ENCODE results near the gene SMYD3. TPM values are rescaled to one million over a fixed set of nuclear protein-coding genes. Genes with fewer than 3 reads are reported as not detected.

The SMYD3 gene
- total RNA-seq, 3 donors from 2014 or later = 16.8 to 28.8 (median 19.5) TPM

- intact Hi-C loops (cut with DNase I; ENCODE audit: low total_unique reads) = loop anchor here (1.0 kb wide), 1 partner anchor 26 kb away; no protein-coding TSS in a partner anchor
- H3K36me3 ChIP-seq = no peaks in the 10 kb centered on the region
- TF ChIP-seq POLR2AphosphoS5 (IDR thresholded peaks at IDR 0.05) = no peak
- TF ChIP-seq POLR2A (IDR thresholded peaks at IDR 0.05) = no peak
- no peak for TF ChIP-seq CTCF (IDR thresholded peaks at IDR 0.05)
- no peaks in the 10 kb centered on the region for H3K9me3 ChIP-seq
- H3K27ac ChIP-seq = no peak overlapping the region
- no peak overlapping the region for H3K4me3 ChIP-seq
- no peaks in the 10 kb centered on the region for H3K27me3 ChIP-seq
- no peaks in the 10 kb centered on the region for H3K4me1 ChIP-seq
- no peak for DNase-seq (ENCODE audit: low spot score in 2 of 2)
These were observed 580.2 kb downstream of the SMYD3 start for GRCh38 chr1:245926888-245927287.

GRCh38 chr1:245923215-245923614 lies 583.9 kb downstream of the SMYD3 start:
- no peak for DNase-seq (ENCODE audit: low spot score in 2 of 2)
- Histone ChIP-seq H3K9me3 (no peaks in the 10 kb centered on the region), H3K36me3 (no peaks in the 10 kb centered on the region), H3K4me3 (no peak overlapping the region), H3K27ac (no peak overlapping the region), H3K4me1 (no peaks in the 10 kb centered on the region), H3K27me3 (no peaks in the 10 kb centered on the region)
- intact Hi-C loops (cut with DNase I; ENCODE audit: low total_unique reads) = no loop called here
- TF ChIP-seq POLR2AphosphoS5 (IDR thresholded peaks at IDR 0.05) (no peak), POLR2A (IDR thresholded peaks at IDR 0.05) (no peak), CTCF (IDR thresholded peaks at IDR 0.05) (no peak)

GRCh38 chr1:245921417-245921816 lies 585.7 kb downstream of the SMYD3 start:
- no peaks in the 10 kb centered on the region for H3K4me1 ChIP-seq
- H3K27me3 ChIP-seq = no peaks in the 10 kb centered on the region
- H3K4me3 ChIP-seq = no peak overlapping the region
- intact Hi-C loops (cut with DNase I; ENCODE audit: low total_unique reads) = loop anchor here (1.0 kb wide), 1 partner anchor 12 kb away; no protein-coding TSS in a partner anchor
- no peak for DNase-seq (ENCODE audit: low spot score in 2 of 2)
- H3K9me3 ChIP-seq = no peaks in the 10 kb centered on the region
- no peak overlapping the region for H3K27ac ChIP-seq
- H3K36me3 ChIP-seq = no peaks in the 10 kb centered on the region
- TF ChIP-seq POLR2AphosphoS5 (IDR thresholded peaks at IDR 0.05) (no peak), POLR2A (IDR thresholded peaks at IDR 0.05) (no peak), CTCF (IDR thresholded peaks at IDR 0.05) (no peak)

GRCh38 chr1:245917403-245917802 lies 589.7 kb downstream of the SMYD3 start:
- H3K9me3 ChIP-seq = no peaks in the 10 kb centered on the region
- no peaks in the 10 kb centered on the region for H3K36me3 ChIP-seq
- H3K27me3 ChIP-seq = no peaks in the 10 kb centered on the region
- H3K27ac ChIP-seq = no peak overlapping the region
- intact Hi-C loops (cut with DNase I; ENCODE audit: low total_unique reads) = no loop called here
- DNase-seq (ENCODE audit: low spot score in 2 of 2) = no peak
- TF ChIP-seq POLR2A (IDR thresholded peaks at IDR 0.05) = no peak
- H3K4me1 ChIP-seq = no peaks in the 10 kb centered on the region
- no peak overlapping the region for H3K4me3 ChIP-seq

- intact Hi-C loops (cut with DNase I; ENCODE audit: low total_unique reads) = no loop called here
- no peak overlapping the region for H3K4me3 ChIP-seq
- no peaks in the 10 kb centered on the region for H3K36me3 ChIP-seq
- no peak for DNase-seq (ENCODE audit: low spot score in 2 of 2)
- H3K27me3 ChIP-seq = no peaks in the 10 kb centered on the region
- TF ChIP-seq POLR2A (IDR thresholded peaks at IDR 0.05) = no peak
- H3K9me3 ChIP-seq = no peaks in the 10 kb centered on the region
- no peaks in the 10 kb centered on the region for H3K4me1 ChIP-seq
- no peak overlapping the region for H3K27ac ChIP-seq
These were observed 591.2 kb downstream of the SMYD3 start for GRCh38 chr1:245915841-245916240.

GRCh38 chr1:245915406-245915805 lies 591.7 kb downstream of the SMYD3 start:
- DNase-seq (ENCODE audit: low spot score in 2 of 2) = no peak
- no peaks in the 10 kb centered on the region for H3K4me1 ChIP-seq
- no peaks in the 10 kb centered on the region for H3K9me3 ChIP-seq
- no peaks in the 10 kb centered on the region for H3K36me3 ChIP-seq
- H3K4me3 ChIP-seq = no peak overlapping the region
- intact Hi-C loops (cut with DNase I; ENCODE audit: low total_unique reads) = no loop called here
- TF ChIP-seq POLR2AphosphoS5 (IDR thresholded peaks at IDR 0.05) = no peak
- no peaks in the 10 kb centered on the region for H3K27me3 ChIP-seq
- H3K27ac ChIP-seq = no peak overlapping the region

GRCh38 chr1:245908543-245908942 lies 598.5 kb downstream of the SMYD3 start:
- Histone ChIP-seq H3K36me3 (no peaks in the 10 kb centered on the region), H3K4me3 (no peak overlapping the region), H3K4me1 (no peaks in the 10 kb centered on the region), H3K27me3 (no peaks in the 10 kb centered on the region), H3K9me3 (no peaks in the 10 kb centered on the region), H3K27ac (no peak overlapping the region)
- TF ChIP-seq POLR2A (IDR thresholded peaks at IDR 0.05) = no peak
- intact Hi-C loops (cut with DNase I; ENCODE audit: low total_unique reads) = no loop called here
- DNase-seq (ENCODE audit: low spot score in 2 of 2) = no peak
